ENCODE data around the gene C1RL. TPM values are rescaled to one million over a fixed set of nuclear protein-coding genes. Genes with fewer than 3 reads are reported as not detected.
A peak's percentile ranks its signal among the peaks of the same experiment; 100 is the strongest.

C1RL gene
- total RNA-seq, 1 experiment from 2014 or later = 25.9 TPM

DNA sequence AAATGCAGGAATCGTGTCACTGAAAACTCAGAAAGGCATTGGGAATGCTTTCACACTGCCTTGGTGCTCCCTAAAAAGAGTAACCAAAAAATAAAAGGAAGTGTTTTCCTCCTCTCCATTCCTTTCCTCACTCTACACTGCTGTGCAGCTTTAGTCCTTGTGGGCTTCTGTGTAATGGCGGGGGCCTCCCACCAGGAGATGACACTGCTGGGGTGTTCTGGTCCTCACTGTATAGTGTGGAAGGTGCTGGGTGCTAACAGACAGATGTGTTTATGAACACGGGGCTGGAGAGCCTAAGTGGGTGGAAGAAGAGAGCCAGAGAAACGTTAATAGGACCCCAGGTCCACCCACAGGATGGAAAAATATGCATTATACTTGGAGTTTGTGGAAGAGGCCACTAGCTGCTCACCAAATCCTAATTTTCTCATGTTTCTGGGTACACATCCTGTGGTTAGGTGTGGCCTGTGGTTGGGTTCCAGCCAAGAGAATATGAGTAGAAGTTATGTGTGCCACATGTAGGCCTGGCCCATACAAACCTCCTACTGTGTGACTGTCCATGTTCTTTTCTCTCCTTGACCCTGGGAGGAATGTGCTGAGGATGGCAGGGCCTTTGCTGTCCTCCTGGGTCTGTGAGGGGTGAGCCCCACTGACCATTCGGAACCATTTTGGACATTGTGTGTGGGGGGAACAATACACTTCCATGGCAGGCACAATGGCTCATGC is 62.5 kb downstream of the C1RL start:
- CTCF ChIA-PET = no interaction called here

More for the DNA sequence above, 62.5 kb downstream of the C1RL start:
- DNase-seq (ENCODE audit: low read depth, low spot score) (no peak), ATAC-seq (no peak)
- Histone ChIP-seq H3K9me3 (ENCODE audit: control insufficient read depth in 1 of 2, insufficient read depth in 1 of 2, low read depth in 1 of 2, low read length in 2 of 2) (no peaks in the 10 kb centered on the region), H3K36me3 (ENCODE audit: control insufficient read depth in 1 of 2, insufficient read depth in 2 of 2, low read length in 2 of 2) (no peaks in the 10 kb centered on the region), H3K9ac (ENCODE audit: low read length) (no peak overlapping the region), H3K27ac (ENCODE audit: low read depth, low read length) (no peak overlapping the region), H3K4me3 (replicated peaks in 1 of 2; ENCODE audit: low read depth in 1 of 2, low read length in 2 of 2) (no peak overlapping the region), H3K27me3 (ENCODE audit: insufficient read depth, low read length) (no peaks in the 10 kb centered on the region), H3K4me2 (ENCODE audit: low read length) (no peak overlapping the region), H3K9me2 (ENCODE audit: insufficient read depth) (no peaks in the 10 kb centered on the region), H3K79me2 (ENCODE audit: insufficient read depth, low read length) (no peaks in the 10 kb centered on the region), H4K20me1 (ENCODE audit: insufficient read depth) (no peaks in the 10 kb centered on the region), H3K4me1 (ENCODE audit: control insufficient read depth in 1 of 2, insufficient read depth in 2 of 2, low read length in 2 of 2) (peaks cover 0 to 9% of the 10 kb centered on the region in 2 experiments; a peak in 1 of 4 replicates), H2AFZ (ENCODE audit: low read depth, low read length, poor library complexity, severe bottlenecking) (no peak overlapping the region)
- RAD21 ChIA-PET (ENCODE audit: low non-redundant PET in 1 of 2, low total read pairs in 2 of 2, uncharacterized antibody in 2 of 2, unreplicated experiment in 2 of 2) = no interaction called here
- no TSS peak for BruUV-seq (replicated peaks)
- POLR2A ChIA-PET = no interaction called here
- TF ChIP-seq SRF (IDR thresholded peaks at IDR 0.05; ENCODE audit: low read depth) (no peak), CEBPB (IDR thresholded peaks at IDR 0.05; ENCODE audit: low read depth) (no peak), FOSL1 (IDR thresholded peaks at IDR 0.05; ENCODE audit: low read depth) (no peak), CBX3 (IDR thresholded peaks at IDR 0.05; ENCODE audit: low read depth) (no peak), TCF7L2 (IDR thresholded peaks at IDR 0.05; ENCODE audit: borderline replicate concordance, extremely low read depth, insufficient read depth, insufficient read length) (no peak), CTCF (IDR thresholded peaks at IDR 0.05 in 2 of 3, conservative IDR thresholded peaks at IDR 0.05 in 1 of 3; ENCODE audit: borderline replicate concordance in 1 of 3, insufficient read depth in 1 of 3, low read depth in 2 of 3, low read length in 2 of 3) (0 out of 6 replicates have a peak, but pooled peaks of 1 of the 3 experiments have one; percentile 1)
- intact Hi-C loops (cut with micrococcal nuclease) = loop anchor here (10.0 kb wide), 1 partner anchor 102 kb away; the partner anchor contains the start of genes C12orf57 and RNU7-1
